SK-N-MC (cell line): Measurements from ENCODE around the gene LRRFIP1.

Experiments used
- EZH2 ChIP-seq: fragments of 200-600 bp; sonication (generic); IDR thresholded peaks from one replicate; pipeline ENCODE4 v1.6.1; 2017; ENCODE audit warnings: antibody characterized with exemption
- FOXP2 ChIP-seq: optimal IDR thresholded peaks from 2 replicates; pipeline ENCODE3; 2011; ENCODE audit warnings: mild to moderate bottlenecking, moderate library complexity; ENCODE audit not compliant: insufficient read depth; ENCODE audit errors: extremely low read length, control extremely low read depth
- POLR2AphosphoS5 ChIP-seq: IDR thresholded peaks from 2 replicates; pipeline ENCODE4 v1.6.1; 2012; ENCODE audit warnings: mild to moderate bottlenecking, low read depth, low read length, borderline replicate concordance

- TF ChIP-seq POLR2AphosphoS5, result no peak
- no peak for TF ChIP-seq EZH2
- TF ChIP-seq FOXP2, result no peak
Observed at GRCh38 chr2:237704501-237705434, 77.4 kb downstream of the LRRFIP1 start.
